MM.1S (cell line): Measurements from ENCODE around the gene SOX14.

Source experiments
- CTCF ChIP-seq: fragments of 300-600 bp; sonication (generic); IDR thresholded peaks from 2 replicates; pipeline ENCODE4 v1.5.1; 2016; ENCODE audit warnings: antibody characterized with exemption, low read length, mixed read lengths
- EZH2 ChIP-seq: fragments of 300-600 bp; sonication (generic); optimal IDR thresholded peaks from 2 replicates; pipeline ENCODE3; 2017; ENCODE audit warnings: low read depth, mild to moderate bottlenecking, antibody characterized with exemption, low read length, mixed read lengths

- TF ChIP-seq CTCF (no peak), EZH2 (no peak)
Measured at GRCh38 chr3:137807998-137808397, 43.9 kb downstream of the SOX14 start.
